Activated CD8-positive, alpha-beta T cell treated with anti-CD3 and anti-CD28 coated beads for 36 hours (primary cell): ENCODE data around the gene ALPP. TPM values are rescaled to one million over a fixed set of nuclear protein-coding genes. Genes with fewer than 3 reads are reported as not detected.

Source experiments
- ATAC-seq: fragments of 200-7000 bp; cut with Tn5 transposase; one replicate; pipeline ENCODE4 v1.10.0; 2021; ENCODE audit warnings: mild to moderate bottlenecking, moderate library complexity
- CTCF ChIA-PET: fragments of 350-600 bp; sonication (Branson Sonifier 250); formaldehyde crosslinking; loops from one replicate; lab custom pipeline; 2021; ENCODE audit warnings: antibody characterized with exemption; lab: Charles Lee
- POLR2A ChIA-PET: fragments of 350-600 bp; sonication (Branson Sonifier 250); formaldehyde crosslinking; loops from one replicate; lab custom pipeline; 2021; ENCODE audit warnings: antibody characterized with exemption; lab: Charles Lee
- DNase-seq: peaks from one replicate; pipeline ENCODE4 v3.0.0-alpha.2; 2020
- H3K27ac Mint-ChIP-seq: one replicate; pipeline ENCODE4 v1.8.0; 2021; ENCODE audit warnings: mild to moderate bottlenecking, mixed read lengths
- H3K27me3 Mint-ChIP-seq: one replicate; pipeline ENCODE4 v1.8.0; 2021; ENCODE audit warnings: mixed read lengths
- H3K36me3 Mint-ChIP-seq: one replicate; pipeline ENCODE4 v1.8.0; 2021; ENCODE audit warnings: low read depth, mixed read lengths
- H3K4me1 Mint-ChIP-seq: one replicate; pipeline ENCODE4 v1.8.0; 2021; ENCODE audit warnings: low read depth, mixed read lengths
- H3K4me3 Mint-ChIP-seq: one replicate; pipeline ENCODE4 v1.8.0; 2021; ENCODE audit warnings: mild to moderate bottlenecking, moderate library complexity, mixed read lengths
- H3K9me3 Mint-ChIP-seq: one replicate; pipeline ENCODE4 v1.8.0; 2021; ENCODE audit warnings: mixed read lengths
- CTCF ChIP-seq: fragments of 200-600 bp; IDR thresholded peaks from one replicate; pipeline ENCODE4 v1.8.0; 2022; ENCODE audit warnings: antibody characterized with exemption, mild to moderate bottlenecking
- intact Hi-C: fragments of 100-400 bp; cut with micrococcal nuclease; formaldehyde crosslinking; loops from one replicate; pipeline ENCODE4 v1.10.0; 2022
- total RNA-seq, 2 experiments: library from RNA; stranded (reverse); gene quantifications; one replicate each; pipeline ENCODE4 v1.2.3, GENCODE V29; 2021

The ALPP gene
- total RNA-seq, 2 experiments from 2014 or later = not detected

GRCh38 chr2:232386740-232387450 lies 8.3 kb downstream of the ALPP start:
- Mint-ChIP-seq H3K4me1 (no peaks in the 10 kb centered on the region), H3K36me3 (no peaks in the 10 kb centered on the region), H3K27ac (no peak overlapping the region), H3K27me3 (peaks cover 49% of the 10 kb centered on the region), H3K9me3 (no peaks in the 10 kb centered on the region), H3K4me3 (no peak overlapping the region)
- no peak for TF ChIP-seq CTCF
- intact Hi-C loops = no loop called here
- CTCF ChIA-PET = no interaction called here
- no peak for DNase-seq
- POLR2A ChIA-PET = interaction anchor here (0.8 kb wide), 1 partner anchor 11 kb away, joined by 3 read pairs; no protein-coding TSS in a partner anchor
- ATAC-seq = no peak

GRCh38 chr2:232387451-232388171 lies 9.1 kb downstream of the ALPP start:
- Mint-ChIP-seq H3K9me3 (no peaks in the 10 kb centered on the region), H3K27ac (no peak overlapping the region), H3K4me1 (no peaks in the 10 kb centered on the region), H3K36me3 (no peaks in the 10 kb centered on the region), H3K4me3 (no peak overlapping the region), H3K27me3 (peaks cover 50% of the 10 kb centered on the region)
- POLR2A ChIA-PET = interaction anchor here (0.8 kb wide), 1 partner anchor 10 kb away, joined by 3 read pairs; no protein-coding TSS in a partner anchor
- TF ChIP-seq CTCF = no peak
- CTCF ChIA-PET = no interaction called here
- intact Hi-C loops = no loop called here
- DNase-seq = no peak
- ATAC-seq = no peak

- Mint-ChIP-seq H3K4me1 (no peaks in the 10 kb centered on the region), H3K9me3 (no peaks in the 10 kb centered on the region), H3K36me3 (no peaks in the 10 kb centered on the region), H3K27ac (no peak overlapping the region), H3K4me3 (no peak overlapping the region), H3K27me3 (peaks cover 44% of the 10 kb centered on the region)
- TF ChIP-seq CTCF = no peak
- DNase-seq = no peak
- intact Hi-C loops = no loop called here
- ChIA-PET POLR2A (no interaction called here), CTCF (no interaction called here)
- no peak for ATAC-seq
Measured at GRCh38 chr2:232388324-232388891, 9.9 kb downstream of the ALPP start.

- Mint-ChIP-seq H3K27ac (no peak overlapping the region), H3K36me3 (no peaks in the 10 kb centered on the region), H3K27me3 (peaks cover 40% of the 10 kb centered on the region), H3K4me1 (no peaks in the 10 kb centered on the region), H3K4me3 (no peak overlapping the region), H3K9me3 (no peaks in the 10 kb centered on the region)
- CTCF ChIA-PET = no interaction called here
- intact Hi-C loops = no loop called here
- DNase-seq = no peak
- no peak for TF ChIP-seq CTCF
- no peak for ATAC-seq
- POLR2A ChIA-PET = no interaction called here
Measured at GRCh38 chr2:232389327-232389726, 10.8 kb downstream of the ALPP start.

- POLR2A ChIA-PET = no interaction called here
- peaks cover 29% of the 10 kb centered on the region for H3K27me3 Mint-ChIP-seq
Measured at GRCh38 chr2:232390661-232391060, 12.1 kb downstream of the ALPP start.

More at GRCh38 chr2:232390661-232391060, 12.1 kb downstream of the ALPP start:
- Mint-ChIP-seq H3K4me3 (no peak overlapping the region), H3K27ac (no peak overlapping the region), H3K4me1 (no peaks in the 10 kb centered on the region), H3K36me3 (no peaks in the 10 kb centered on the region), H3K9me3 (no peaks in the 10 kb centered on the region)
- ATAC-seq = no peak
- intact Hi-C loops = no loop called here
- DNase-seq = no peak
- no peak for TF ChIP-seq CTCF
- CTCF ChIA-PET = interaction anchor here (0.8 to 1.3 kb wide), 2 partner anchors 36 to 55 kb away, joined by 3 to 4 read pairs; no protein-coding TSS in a partner anchor
